Measurements from ENCODE around the gene KIFC1.
A peak's percentile ranks its signal among the peaks of the same experiment; 100 is the strongest.

Gene KIFC1

GRCh38 chr6:33431880-33432541 lies 40.4 kb downstream of the KIFC1 start:
- H3K27me3 ChIP-seq (ENCODE audit: control insufficient read depth in 1 of 2, insufficient read depth in 1 of 2, low read length in 2 of 2) = no peaks in the 10 kb centered on the region
- peak overlapping the region; percentile 34 for H2AK5ac ChIP-seq (ENCODE audit: low read length, severe bottlenecking)
- 31% methylated on average over 5 of the region's 12 CpGs for WGBS
- no peak overlapping the region for H4K8ac ChIP-seq (ENCODE audit: low read length)
- H3K9ac ChIP-seq (ENCODE audit: low read length) = no peak overlapping the region
- no peak for DNase-seq
- no peak overlapping the region for H3K27ac ChIP-seq (ENCODE audit: low read length, poor library complexity, severe bottlenecking)
- H2BK15ac ChIP-seq (ENCODE audit: low read depth, poor library complexity, severe bottlenecking) = peak overlapping the region; percentile 52
- H2BK5ac ChIP-seq (ENCODE audit: low read depth, low read length, poor library complexity, severe bottlenecking) = no peak overlapping the region
- no peak overlapping the region for H2BK12ac ChIP-seq (ENCODE audit: low read length in 2 of 2)
- H3K36me3 ChIP-seq (ENCODE audit: control insufficient read depth in 1 of 2, insufficient read depth in 2 of 2, low read depth in 1 of 2, low read length in 2 of 2) = peaks cover 30 to 42% of the 10 kb centered on the region in 2 experiments
- H3K79me1 ChIP-seq (replicated peaks; ENCODE audit: low read length, poor library complexity, severe bottlenecking) = peaks cover 35% of the 10 kb centered on the region
- H3K4me3 ChIP-seq (ENCODE audit: insufficient read depth in 1 of 2, low read depth in 1 of 2, low read length in 2 of 2) = no peak overlapping the region
- peak overlapping the region in 1 of 2 experiments; percentile 81 for H3K23ac ChIP-seq (ENCODE audit: low read length in 2 of 2)
- peaks cover 53% of the 10 kb centered on the region for H3K4me1 ChIP-seq (ENCODE audit: control insufficient read depth, insufficient read depth, low read depth, low read length)
- no peaks in the 10 kb centered on the region for H3K9me3 ChIP-seq (ENCODE audit: control insufficient read depth, low read length)
- peak overlapping the region; percentile 19 for H3K4me2 ChIP-seq (ENCODE audit: low read length, poor library complexity, severe bottlenecking)
- H3K18ac ChIP-seq (ENCODE audit: low read depth in 1 of 2, low read length in 2 of 2) = no peak overlapping the region
- H2AFZ ChIP-seq (ENCODE audit: low read depth, low read length) = no peak overlapping the region
- H2BK120ac ChIP-seq (ENCODE audit: low read depth, low read length) = peak overlapping the region; percentile 8
- no peak overlapping the region for H3K14ac ChIP-seq (ENCODE audit: low read length in 2 of 2)
- H4K91ac ChIP-seq (ENCODE audit: low read length) = no peak overlapping the region
- H3K4ac ChIP-seq (ENCODE audit: low read depth in 1 of 2, low read length in 2 of 2) = no peak overlapping the region

DNA sequence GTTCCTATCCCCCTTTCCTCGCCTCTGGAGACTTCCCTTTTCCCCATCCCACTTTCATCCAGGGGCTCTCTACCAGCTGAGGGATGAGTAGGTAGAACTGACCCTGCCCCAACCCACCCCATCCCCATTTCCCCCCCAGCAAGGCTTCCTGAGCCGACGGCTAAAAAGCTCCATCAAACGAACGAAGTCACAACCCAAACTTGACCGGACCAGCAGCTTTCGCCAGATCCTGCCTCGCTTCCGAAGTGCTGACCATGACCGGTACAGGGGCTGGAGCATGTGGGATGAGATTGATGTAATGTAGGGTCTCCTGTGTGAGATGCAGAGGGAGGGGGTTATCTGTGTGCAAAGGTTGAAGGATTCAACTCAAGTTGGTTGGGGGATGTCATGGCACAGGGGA lies 40.9 kb downstream of the KIFC1 start:
- Histone ChIP-seq H3K14ac (ENCODE audit: low read length in 2 of 2) (no peak overlapping the region), H3K79me1 (replicated peaks; ENCODE audit: low read length, poor library complexity, severe bottlenecking) (peaks cover 32% of the 10 kb centered on the region), H3K9ac (ENCODE audit: low read length) (no peak overlapping the region), H3K27me3 (ENCODE audit: control insufficient read depth in 1 of 2, insufficient read depth in 1 of 2, low read length in 2 of 2) (no peaks in the 10 kb centered on the region), H2BK12ac (ENCODE audit: low read length in 2 of 2) (no peak overlapping the region), H4K8ac (ENCODE audit: low read length) (no peak overlapping the region), H3K9me3 (ENCODE audit: control insufficient read depth, low read length) (no peaks in the 10 kb centered on the region), H2BK5ac (ENCODE audit: low read depth, low read length, poor library complexity, severe bottlenecking) (no peak overlapping the region), H3K23ac (ENCODE audit: low read length in 2 of 2) (no peak overlapping the region), H2BK120ac (ENCODE audit: low read depth, low read length) (no peak overlapping the region), H3K4me3 (ENCODE audit: insufficient read depth in 1 of 2, low read depth in 1 of 2, low read length in 2 of 2) (no peak overlapping the region), H4K91ac (ENCODE audit: low read length) (no peak overlapping the region), H3K4me1 (ENCODE audit: control insufficient read depth, insufficient read depth, low read depth, low read length) (peaks cover 47% of the 10 kb centered on the region), H3K4me2 (ENCODE audit: low read length, poor library complexity, severe bottlenecking) (no peak overlapping the region), H3K27ac (ENCODE audit: low read length, poor library complexity, severe bottlenecking) (no peak overlapping the region), H3K36me3 (ENCODE audit: control insufficient read depth in 1 of 2, insufficient read depth in 2 of 2, low read depth in 1 of 2, low read length in 2 of 2) (peaks cover 35 to 47% of the 10 kb centered on the region in 2 experiments), H2AFZ (ENCODE audit: low read depth, low read length) (no peak overlapping the region), H3K4ac (ENCODE audit: low read depth in 1 of 2, low read length in 2 of 2) (no peak overlapping the region), H2AK5ac (ENCODE audit: low read length, severe bottlenecking) (no peak overlapping the region), H2BK15ac (ENCODE audit: low read depth, poor library complexity, severe bottlenecking) (peak overlapping the region; percentile 52), H3K18ac (ENCODE audit: low read depth in 1 of 2, low read length in 2 of 2) (no peak overlapping the region)
- WGBS = 72% methylated on average over 10 of the region's 10 CpGs
- DNase-seq = no peak

DNA sequence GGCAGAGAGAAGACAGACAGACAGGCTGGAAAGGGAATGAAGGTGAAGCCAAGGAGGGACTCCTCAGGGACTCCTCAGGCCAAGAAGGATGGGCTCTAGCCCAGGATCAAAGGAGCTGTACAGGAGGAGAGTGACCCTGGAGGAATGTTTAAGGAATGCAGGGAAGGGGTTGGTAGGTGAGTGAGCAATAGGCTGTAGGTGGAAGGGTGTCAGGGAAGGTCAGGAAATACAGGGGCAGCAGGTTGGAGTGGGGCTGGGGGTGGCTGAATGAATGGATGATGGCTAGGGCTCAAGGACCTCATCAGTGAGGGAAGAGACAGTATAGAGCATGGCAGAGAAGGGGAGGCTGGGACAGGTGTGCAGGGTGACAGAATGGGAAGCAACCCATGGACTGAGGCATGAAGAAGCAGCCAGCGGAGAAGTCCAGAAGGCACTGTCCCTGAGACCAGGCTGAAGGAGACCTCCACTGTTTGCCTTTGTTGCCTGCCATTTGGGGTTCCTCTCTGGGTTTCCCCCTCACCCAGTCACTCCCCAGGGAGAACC lies 41.4 kb downstream of the KIFC1 start:
- H3K27ac ChIP-seq (ENCODE audit: low read length, poor library complexity, severe bottlenecking) = no peak overlapping the region
- H3K18ac ChIP-seq (ENCODE audit: low read depth in 1 of 2, low read length in 2 of 2) = no peak overlapping the region
- no peak overlapping the region for H2BK15ac ChIP-seq (ENCODE audit: low read depth, poor library complexity, severe bottlenecking)
- H3K79me1 ChIP-seq (replicated peaks; ENCODE audit: low read length, poor library complexity, severe bottlenecking) = peaks cover 33% of the 10 kb centered on the region
- WGBS = 100% methylated on average over 1 of the region's 1 CpG
- H3K9ac ChIP-seq (ENCODE audit: low read length) = no peak overlapping the region
- H2AFZ ChIP-seq (ENCODE audit: low read depth, low read length) = no peak overlapping the region
- no peak overlapping the region for H2AK5ac ChIP-seq (ENCODE audit: low read length, severe bottlenecking)
- DNase-seq = no peak
- no peak overlapping the region for H3K4me2 ChIP-seq (ENCODE audit: low read length, poor library complexity, severe bottlenecking)
- H3K9me3 ChIP-seq (ENCODE audit: control insufficient read depth, low read length) = no peaks in the 10 kb centered on the region
- no peak overlapping the region for H3K4ac ChIP-seq (ENCODE audit: low read depth in 1 of 2, low read length in 2 of 2)
- H4K8ac ChIP-seq (ENCODE audit: low read length) = no peak overlapping the region
- peaks cover 46% of the 10 kb centered on the region for H3K4me1 ChIP-seq (ENCODE audit: control insufficient read depth, insufficient read depth, low read depth, low read length)
- no peak overlapping the region for H3K14ac ChIP-seq (ENCODE audit: low read length in 2 of 2)
- H3K36me3 ChIP-seq (ENCODE audit: control insufficient read depth in 1 of 2, insufficient read depth in 2 of 2, low read depth in 1 of 2, low read length in 2 of 2) = peaks cover 40 to 51% of the 10 kb centered on the region in 2 experiments
- H2BK12ac ChIP-seq (ENCODE audit: low read length in 2 of 2) = peak overlapping the region in 1 of 2 experiments; percentile 72
- no peaks in the 10 kb centered on the region for H3K27me3 ChIP-seq (ENCODE audit: control insufficient read depth in 1 of 2, insufficient read depth in 1 of 2, low read length in 2 of 2)
- H2BK120ac ChIP-seq (ENCODE audit: low read depth, low read length) = no peak overlapping the region
- H3K4me3 ChIP-seq (ENCODE audit: insufficient read depth in 1 of 2, low read depth in 1 of 2, low read length in 2 of 2) = no peak overlapping the region
- no peak overlapping the region for H2BK5ac ChIP-seq (ENCODE audit: low read depth, low read length, poor library complexity, severe bottlenecking)
- H3K23ac ChIP-seq (ENCODE audit: low read length in 2 of 2) = peak overlapping the region in 1 of 2 experiments; percentile 57
- no peak overlapping the region for H4K91ac ChIP-seq (ENCODE audit: low read length)

- H3K36me3 ChIP-seq (ENCODE audit: control insufficient read depth in 1 of 2, insufficient read depth in 2 of 2, low read depth in 1 of 2, low read length in 2 of 2) = peaks cover 46 to 57% of the 10 kb centered on the region in 2 experiments
- WGBS = 5% methylated on average over 13 of the region's 17 CpGs
- no peak overlapping the region for H2BK5ac ChIP-seq (ENCODE audit: low read depth, low read length, poor library complexity, severe bottlenecking)
- no peak overlapping the region for H2AFZ ChIP-seq (ENCODE audit: low read depth, low read length)
- peak overlapping the region in 1 of 2 experiments; percentile 57 for H3K23ac ChIP-seq (ENCODE audit: low read length in 2 of 2)
- H3K4me1 ChIP-seq (ENCODE audit: control insufficient read depth, insufficient read depth, low read depth, low read length) = peaks cover 40% of the 10 kb centered on the region
- H4K8ac ChIP-seq (ENCODE audit: low read length) = no peak overlapping the region
- peaks cover 37% of the 10 kb centered on the region for H3K79me1 ChIP-seq (replicated peaks; ENCODE audit: low read length, poor library complexity, severe bottlenecking)
- no peak overlapping the region for H4K91ac ChIP-seq (ENCODE audit: low read length)
- no peak overlapping the region for H3K27ac ChIP-seq (ENCODE audit: low read length, poor library complexity, severe bottlenecking)
- H2BK120ac ChIP-seq (ENCODE audit: low read depth, low read length) = no peak overlapping the region
- no peak overlapping the region for H3K4me3 ChIP-seq (ENCODE audit: insufficient read depth in 1 of 2, low read depth in 1 of 2, low read length in 2 of 2)
- H3K18ac ChIP-seq (ENCODE audit: low read depth in 1 of 2, low read length in 2 of 2) = no peak overlapping the region
- no peaks in the 10 kb centered on the region for H3K27me3 ChIP-seq (ENCODE audit: control insufficient read depth in 1 of 2, insufficient read depth in 1 of 2, low read length in 2 of 2)
- peak overlapping the region; percentile 15 for H3K9ac ChIP-seq (ENCODE audit: low read length)
- H2AK5ac ChIP-seq (ENCODE audit: low read length, severe bottlenecking) = no peak overlapping the region
- no peak overlapping the region for H2BK15ac ChIP-seq (ENCODE audit: low read depth, poor library complexity, severe bottlenecking)
- H2BK12ac ChIP-seq (ENCODE audit: low read length in 2 of 2) = peak overlapping the region in 1 of 2 experiments; percentile 72
- H3K14ac ChIP-seq (ENCODE audit: low read length in 2 of 2) = no peak overlapping the region
- H3K4me2 ChIP-seq (ENCODE audit: low read length, poor library complexity, severe bottlenecking) = no peak overlapping the region
- DNase-seq = peak; percentile 80
- H3K9me3 ChIP-seq (ENCODE audit: control insufficient read depth, low read length) = no peaks in the 10 kb centered on the region
- no peak overlapping the region for H3K4ac ChIP-seq (ENCODE audit: low read depth in 1 of 2, low read length in 2 of 2)
Measured at GRCh38 chr6:33433544-33434191, 42.0 kb downstream of the KIFC1 start.

All from mesenchymal stem cell (in vitro differentiated cells and primary cell).